ENCODE measurements around the gene VPS8. TPM values are rescaled to one million over a fixed set of nuclear protein-coding genes. Genes with fewer than 3 reads are reported as not detected.
A peak's percentile ranks its signal among the peaks of the same experiment; 100 is the strongest.

VPS8 gene
- total RNA-seq, 1 experiment from 2014 or later = 39.7 TPM

GRCh38 chr3:185049710-185050109, 237.7 kb downstream of the VPS8 start:
- Histone ChIP-seq H3K56ac (ENCODE audit: insufficient read length, low read depth, low read length) (no peak overlapping the region), H4K5ac (ENCODE audit: insufficient read length, low read depth, low read length) (no peak overlapping the region), H2BK120ac (ENCODE audit: low read depth, low read length, poor library complexity, severe bottlenecking) (no peak overlapping the region), H2BK5ac (ENCODE audit: insufficient read length, low read length) (no peak overlapping the region), H3K27ac (ENCODE audit: insufficient read length, low read depth, low read length) (no peak overlapping the region), H3K23me2 (ENCODE audit: insufficient read length, low read depth, low read length, poor library complexity, severe bottlenecking) (no peaks in the 10 kb centered on the region), H3K9me3 (ENCODE audit: control insufficient read depth, low read depth, low read length) (no peaks in the 10 kb centered on the region), H3K27me3 (ENCODE audit: insufficient read depth, low read length) (no peaks in the 10 kb centered on the region), H2BK15ac (ENCODE audit: low read depth, low read length) (no peak overlapping the region), H2BK20ac (ENCODE audit: low read depth, low read length, poor library complexity, severe bottlenecking) (no peak overlapping the region), H3K4me1 (ENCODE audit: insufficient read depth, low read length) (no peaks in the 10 kb centered on the region), H3T11ph (ENCODE audit: low read length) (no peak overlapping the region), H3K4me2 (ENCODE audit: insufficient read depth, insufficient read length, low read length) (no peak overlapping the region), H4K8ac (replicated peaks; ENCODE audit: insufficient read length, low read depth, low read length) (no peak overlapping the region), H2BK12ac (ENCODE audit: insufficient read length, low read depth, low read length) (no peak overlapping the region), H3K18ac (ENCODE audit: insufficient read length, low read depth, low read length) (no peak overlapping the region), H3K4ac (ENCODE audit: low read depth, low read length) (no peak overlapping the region), H4K91ac (ENCODE audit: insufficient read length, low read depth, low read length) (no peak overlapping the region), H3K9ac (ENCODE audit: extremely low read depth, insufficient read length, low read length) (no peak overlapping the region), H3K79me1 (ENCODE audit: insufficient read depth, low read depth, low read length, poor library complexity, severe bottlenecking) (no peaks in the 10 kb centered on the region), H4K20me1 (ENCODE audit: control insufficient read depth, insufficient read depth, insufficient read length) (no peaks in the 10 kb centered on the region), H3K79me2 (ENCODE audit: insufficient read depth, low read length) (no peaks in the 10 kb centered on the region), H3K23ac (ENCODE audit: insufficient read length, low read depth, low read length) (no peak overlapping the region), H3K14ac (ENCODE audit: insufficient read depth, low read length) (no peak overlapping the region), H2AFZ (ENCODE audit: low read length) (no peak overlapping the region), H2AK5ac (ENCODE audit: insufficient read length, low read length) (no peak overlapping the region)
- Mint-ChIP-seq H3K27ac (no peak overlapping the region), H3K36me3 (ENCODE audit: insufficient read depth in 1 of 3, low read depth in 3 of 3) (peaks cover 6 to 44% (median 21%) of the 10 kb centered on the region in 3 experiments; a peak in 6 of 7 replicates), H3K4me3 (no peak overlapping the region), H3K27me3 (ENCODE audit: low read depth) (no peaks in the 10 kb centered on the region), H3K4me1 (peaks cover 4 to 10% of the 10 kb centered on the region in 2 experiments; a peak in 3 of 4 replicates), H3K9me3 (no peaks in the 10 kb centered on the region)
- no peak for DNase-seq
- peak; percentile 55 for TF ChIP-seq CTCF (conservative IDR thresholded peaks at IDR 0.05)
- no CpG with 5 or more reads among the region's 4 CpGs for WGBS (ENCODE audit: extremely low coverage, insufficient read length, low lambda C conversion rate)
